ENCODE data around the gene MSRB3. TPM values are rescaled to one million over a fixed set of nuclear protein-coding genes. Genes with fewer than 3 reads are reported as not detected.

The MSRB3 gene
- total and polyA plus RNA-seq, 12 donors: 44.7 to 169 (median 119) TPM

- Histone ChIP-seq H3K27ac (no peak overlapping the region), H3K9me3 (peaks cover 0 to 6% (median 0%) of the 10 kb centered on the region in 11 donors), H3K4me3 (no peak overlapping the region), H3K27me3 (no peaks in the 10 kb centered on the region), H3K36me3 (peaks cover 0 to 94% (median 5%) of the 10 kb centered on the region in 9 donors), H3K4me1 (no peaks in the 10 kb centered on the region)
- no peak for TF ChIP-seq CTCF (IDR thresholded peaks at IDR 0.05)
- DNase-seq: no peak
- intact Hi-C loops (cut with DNase I): no loop called here
- ATAC-seq: no peak
- 83 to 85% methylated on average over 8 of the region's 8 CpGs for WGBS, 2 donors
These were observed 181.6 kb downstream of the MSRB3 start for GRCh38 chr12:65460063-65460462.

- Histone ChIP-seq H3K27ac (no peak overlapping the region), H3K4me1 (no peaks in the 10 kb centered on the region), H3K4me3 (no peak overlapping the region), H3K36me3 (peaks cover 0 to 91% (median 5%) of the 10 kb centered on the region in 9 donors), H3K9me3 (peaks cover 0 to 6% (median 0%) of the 10 kb centered on the region in 11 donors), H3K27me3 (no peaks in the 10 kb centered on the region)
- no peak for TF ChIP-seq CTCF (IDR thresholded peaks at IDR 0.05)
- 88 to 91% methylated on average over 2 of the region's 2 CpGs for WGBS, 2 donors
- ATAC-seq: no peak
- no peak for DNase-seq
- intact Hi-C loops (cut with DNase I): no loop called here
These were observed 182.5 kb downstream of the MSRB3 start for GRCh38 chr12:65461017-65461416.

GRCh38 chr12:65462484-65462883, 184.0 kb downstream of the MSRB3 start:
- DNase-seq: no peak
- Histone ChIP-seq H3K4me1 (no peaks in the 10 kb centered on the region), H3K4me3 (no peak overlapping the region), H3K9me3 (peaks cover 0 to 1% (median 0%) of the 10 kb centered on the region in 11 donors), H3K36me3 (peaks cover 0 to 76% (median 5%) of the 10 kb centered on the region in 9 donors), H3K27me3 (no peaks in the 10 kb centered on the region), H3K27ac (no peak overlapping the region)
- ATAC-seq: no peak
- intact Hi-C loops (cut with DNase I): no loop called here
- TF ChIP-seq CTCF (IDR thresholded peaks at IDR 0.05): no peak
- WGBS, 2 donors: 97 to 99% methylated on average over 2 of the region's 2 CpGs

- DNase-seq (no peak), ATAC-seq (no peak)
These were observed 184.6 kb downstream of the MSRB3 start for GRCh38 chr12:65463082-65463481.

More at GRCh38 chr12:65463082-65463481, 184.6 kb downstream of the MSRB3 start:
- Histone ChIP-seq H3K27ac (no peak overlapping the region), H3K4me3 (no peak overlapping the region), H3K27me3 (no peaks in the 10 kb centered on the region), H3K9me3 (no peaks in the 10 kb centered on the region), H3K4me1 (no peaks in the 10 kb centered on the region), H3K36me3 (peaks cover 0 to 71% (median 5%) of the 10 kb centered on the region in 9 donors)
- WGBS, 2 donors: 92 to 94% methylated on average over 9 of the region's 9 CpGs
- no peak for TF ChIP-seq CTCF (IDR thresholded peaks at IDR 0.05)
- intact Hi-C loops (cut with DNase I): no loop called here
